22Rv1 (cell line): Measurements from ENCODE around the gene THEMIS.

ENCODE experiments used
- CTCF ChIP-seq: fragments of 450-650 bp; IDR thresholded peaks from 2 replicates; pipeline ENCODE4 v1.5.1; 2017; ENCODE audit warnings: mild to moderate bottlenecking
- ZFX ChIP-seq: fragments of 450-650 bp; IDR thresholded peaks from 2 replicates; pipeline ENCODE4 v1.6.1; 2017; ENCODE audit warnings: antibody characterized with exemption, borderline replicate concordance

DNA sequence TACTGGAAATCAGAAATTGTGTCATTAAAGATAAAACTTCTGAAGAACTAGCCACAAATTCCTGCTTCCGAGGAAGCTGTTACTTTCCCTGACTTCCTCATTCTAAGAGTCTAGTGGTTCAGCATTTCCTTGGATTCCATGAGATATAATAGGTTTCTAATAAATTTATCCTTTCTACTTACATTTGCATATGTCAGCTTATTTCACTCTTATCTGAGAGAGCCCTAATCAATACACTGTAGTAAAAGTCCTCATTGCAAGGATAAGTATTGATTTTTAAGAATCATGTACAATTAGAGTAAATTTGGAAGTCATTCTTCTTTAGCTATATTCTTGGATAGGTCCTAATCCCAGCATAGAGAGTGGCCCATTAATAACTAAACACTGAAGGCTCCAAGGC is 16.9 kb upstream of the THEMIS start:
- no peak for TF ChIP-seq CTCF
- no peak for TF ChIP-seq ZFX
